ENCODE data around the gene ASAP3. TPM values are rescaled to one million over a fixed set of nuclear protein-coding genes. Genes with fewer than 3 reads are reported as not detected.
A peak's percentile ranks its signal among the peaks of the same experiment; 100 is the strongest.

Gene ASAP3
- total and polyA plus RNA-seq, 2 of the 13 experiments (the other 11 are each of a cell fraction or from before 2014, with no cell fraction given) = 32.6 to 37.0 TPM

DNA sequence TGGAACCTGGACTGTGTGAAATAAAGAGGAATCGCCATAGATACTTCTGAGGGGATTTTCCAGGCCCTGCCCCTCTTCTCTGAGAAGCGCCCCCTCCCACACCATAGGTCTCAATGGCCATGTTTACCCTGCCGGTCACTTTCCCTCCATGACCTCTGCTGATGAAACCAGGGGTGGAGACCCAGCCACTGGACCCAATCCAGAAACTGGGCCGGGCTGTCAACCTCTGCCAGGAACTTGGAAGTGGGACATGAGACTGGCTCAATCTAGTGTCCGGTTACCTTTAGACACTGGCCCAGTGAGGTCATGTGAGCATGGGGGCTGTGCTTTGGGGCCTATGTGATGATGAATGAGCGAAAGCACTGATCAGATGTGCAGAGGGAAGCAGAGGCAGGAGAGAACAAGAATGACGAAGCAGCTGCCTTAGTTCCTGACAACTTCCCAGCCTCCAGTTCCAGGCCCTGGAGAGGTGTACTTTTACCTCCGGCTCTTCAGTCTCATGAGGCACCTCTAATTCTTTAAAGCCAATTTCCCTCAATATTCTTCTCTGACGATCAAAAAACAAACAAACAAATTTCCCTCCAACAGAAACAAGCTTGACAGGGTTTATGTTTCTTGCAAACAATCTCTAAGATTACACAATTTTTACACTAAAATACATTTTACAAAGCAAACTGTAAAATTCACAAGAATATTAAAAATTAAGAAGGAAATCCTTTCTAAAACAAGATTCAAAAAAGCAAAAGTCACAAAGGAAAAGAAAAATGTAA is 4.9 kb downstream of the ASAP3 start (continued):
- no peak for TF ChIP-seq TRIM24 (CRISPR knock-in tag; IDR thresholded peaks at IDR 0.05)
- TF ChIP-seq ZSCAN5A (CRISPR knock-in tag; IDR thresholded peaks at IDR 0.05; ENCODE audit: borderline replicate concordance) = no peak
- peak; percentile 82 for TF ChIP-seq HIVEP1 (CRISPR knock-in tag; IDR thresholded peaks at IDR 0.05)
- no peak for TF ChIP-seq HHEX (CRISPR knock-in tag; IDR thresholded peaks at IDR 0.05)
- TF ChIP-seq ASH2L (IDR thresholded peaks at IDR 0.05; ENCODE audit: insufficient read length, low read depth, low read length) = no peak
- TF ChIP-seq GABPB1 (CRISPR knock-in tag; IDR thresholded peaks at IDR 0.05) = peak; percentile 21; the same call in 1 of the 2 replicates
- no peak for TF ChIP-seq RBM39 (IDR thresholded peaks at IDR 0.05; ENCODE audit: low read depth, low read length, poor library complexity, severe bottlenecking)
- no peak for TF ChIP-seq RARG (CRISPR knock-in tag; IDR thresholded peaks at IDR 0.05; ENCODE audit: low read depth)
- no peak for TF ChIP-seq RNF219 (CRISPR knock-in tag; IDR thresholded peaks at IDR 0.05)
- no peak for TF ChIP-seq PCBP1 (IDR thresholded peaks at IDR 0.05; ENCODE audit: borderline replicate concordance, low read depth, low read length)
- no peak for TF ChIP-seq ZSCAN20 (CRISPR knock-in tag; IDR thresholded peaks at IDR 0.05; ENCODE audit: borderline replicate concordance)
- no peak for TF ChIP-seq ZIK1 (CRISPR knock-in tag; IDR thresholded peaks at IDR 0.05; ENCODE audit: borderline replicate concordance, low read depth)
- TF ChIP-seq KAT2B (IDR thresholded peaks at IDR 0.05; ENCODE audit: borderline replicate concordance, low read depth, low read length) = no peak
- TF ChIP-seq ZSCAN31 (CRISPR knock-in tag; IDR thresholded peaks at IDR 0.05; ENCODE audit: low read depth) = peak; percentile 77; the same call in 1 of the 2 replicates
- TF ChIP-seq ZNF816 (CRISPR knock-in tag; IDR thresholded peaks at IDR 0.05; ENCODE audit: borderline replicate concordance) = no peak
- TF ChIP-seq TCF7L2 (IDR thresholded peaks at IDR 0.05; ENCODE audit: low read depth, low read length) = no peak
- peak; percentile 73 for TF ChIP-seq THAP11 (CRISPR knock-in tag; IDR thresholded peaks at IDR 0.05)

Data from HepG2 (cell line).